Endothelial cell of umbilical vein (primary cell): ENCODE results near the gene CLCN4. TPM values are rescaled to one million over a fixed set of nuclear protein-coding genes. Genes with fewer than 3 reads are reported as not detected.

Experiments used
- BruUV-seq: library from RNA; stranded (reverse); fragments of 400-500 nt; replicated peaks from 2 replicates; lab custom pipeline; 2021; lab: Mats Ljungman, UMichigan
- CTCF ChIA-PET: fragments of 300-600, 350-600 bp; sonication (Branson Sonifier 250); formaldehyde crosslinking; loops from one replicate; lab custom pipeline; 2021; ENCODE audit warnings: antibody characterized with exemption, inconsistent platforms; lab: Charles Lee
- POLR2A ChIA-PET: fragments of 300-600, 350-600 bp; sonication (Branson Sonifier 250); formaldehyde crosslinking; loops from one replicate; lab custom pipeline; 2021; ENCODE audit warnings: antibody characterized with exemption, inconsistent platforms; lab: Charles Lee
- DNase-seq: peaks from one replicate; pipeline ENCODE4 v3.0.0-alpha.2; 2011; ENCODE audit warnings: low read depth, low spot score
- FAIRE-seq: peaks from 2 replicates; lab custom pipeline; 2011; peaks lifted over from hg19 to GRCh38; lab: Jason Lieb, UNC
- H2AFZ ChIP-seq: 2 replicates; pipeline ENCODE4 v1.6.0; 2012; ENCODE audit warnings: low read depth, low read length, control low read depth, inconsistent platforms
- H3K27ac ChIP-seq: 2 replicates; pipeline ENCODE4 v1.5.1; 2011; ENCODE audit warnings: low read depth, mild to moderate bottlenecking, control low read depth, low read length, moderate library complexity; ENCODE audit not compliant: insufficient read depth
- H3K27me3 ChIP-seq, 2 experiments: 2 replicates each; pipeline versions ENCODE4 v1.6.0 to v1.6.1; 2011; ENCODE audit warnings: low read length in 2 of 2, mixed read lengths in 1 of 2; ENCODE audit not compliant: control insufficient read depth in 2 of 2, insufficient read depth in 2 of 2
- H3K36me3 ChIP-seq, 2 experiments: 2 replicates in 1 of 2; 3 replicates in 1 of 2; pipeline ENCODE4 v1.5.1; 2011; ENCODE audit warnings: low read length in 2 of 2, mild to moderate bottlenecking in 1 of 2, moderate library complexity in 1 of 2; ENCODE audit not compliant: control insufficient read depth in 2 of 2, insufficient read depth in 2 of 2; ENCODE audit errors: extremely low read depth in 1 of 2
- H3K4me1 ChIP-seq: 3 replicates; pipeline ENCODE4 v1.5.1; 2011; ENCODE audit warnings: mild to moderate bottlenecking, low read length; ENCODE audit not compliant: control insufficient read depth, insufficient read depth; ENCODE audit errors: extremely low read depth
- H3K4me2 ChIP-seq: 2 replicates; pipeline ENCODE4 v1.6.1; 2011; ENCODE audit warnings: low read length, control low read depth, mixed read lengths; ENCODE audit not compliant: insufficient read depth
- H3K4me3 ChIP-seq, 3 experiments: fragments of 200-600 bp in 1 of 3; sonication (generic), shearing (Covaris generic) in 1 of 3; replicated peaks in 1 of 3; 2 replicates each; pipeline ENCODE4 v1.5.1; 2011 to 2016; ENCODE audit warnings: control low read depth in 3 of 3, low read length in 3 of 3, mild to moderate bottlenecking in 2 of 3, inconsistent platforms in 1 of 3, low read depth in 1 of 3, moderate library complexity in 1 of 3; ENCODE audit not compliant: insufficient read depth in 1 of 3
- H3K79me2 ChIP-seq: 2 replicates; pipeline ENCODE4 v1.6.0; 2012; ENCODE audit warnings: low read length, inconsistent platforms; ENCODE audit not compliant: control insufficient read depth, insufficient read depth
- H3K9ac ChIP-seq: replicated peaks from 2 replicates; pipeline ENCODE3; 2011; ENCODE audit warnings: low read length, control low read depth; ENCODE audit not compliant: insufficient read depth; ENCODE audit errors: extremely low read depth
- H3K9me1 ChIP-seq: replicated peaks from 3 replicates; pipeline ENCODE4 v1.6.0; 2011; ENCODE audit warnings: mild to moderate bottlenecking, low read length; ENCODE audit not compliant: control insufficient read depth, insufficient read depth; ENCODE audit errors: extremely low read depth
- H3K9me3 ChIP-seq: replicated peaks from 2 replicates; pipeline ENCODE4 v1.5.1; 2012; ENCODE audit warnings: low read length, inconsistent platforms; ENCODE audit not compliant: control insufficient read depth, insufficient read depth
- H4K20me1 ChIP-seq: replicated peaks from 2 replicates; pipeline ENCODE3; 2011; ENCODE audit warnings: mild to moderate bottlenecking, low read length; ENCODE audit not compliant: control insufficient read depth, insufficient read depth; ENCODE audit errors: extremely low read depth
- CTCF ChIP-seq, 2 donors: IDR thresholded peaks; 1 replicate in 1 of 2; 2 replicates in 1 of 2; pipeline ENCODE4 v1.5.1; 2011; ENCODE audit warnings: low read length in 2 of 2, mild to moderate bottlenecking in 2 of 2, moderate library complexity in 2 of 2, control low read depth in 1 of 2, inconsistent platforms in 1 of 2, low read depth in 1 of 2; ENCODE audit not compliant: insufficient read depth in 1 of 2; ENCODE audit errors: extremely low read depth in 1 of 2
- EZH2 ChIP-seq: IDR thresholded peaks from 2 replicates; pipeline ENCODE4 v1.6.1; 2012; ENCODE audit warnings: borderline replicate concordance, low read depth, mild to moderate bottlenecking, moderate library complexity, low read length, inconsistent platforms; ENCODE audit not compliant: severe bottlenecking
- FOS ChIP-seq: IDR thresholded peaks from 2 replicates; pipeline ENCODE4 v1.6.1; 2011; ENCODE audit warnings: mild to moderate bottlenecking, low read length, moderate library complexity, borderline replicate concordance; ENCODE audit not compliant: insufficient read depth
- GATA2 ChIP-seq: IDR thresholded peaks from 2 replicates; pipeline ENCODE4 v1.7.0; 2011; ENCODE audit warnings: low read depth, mild to moderate bottlenecking, moderate library complexity, mixed read lengths, low read length; ENCODE audit not compliant: insufficient read length, insufficient read depth
- JUN ChIP-seq: IDR thresholded peaks from 2 replicates; pipeline ENCODE4 v1.6.1; 2011; ENCODE audit warnings: borderline replicate concordance, low read depth; ENCODE audit not compliant: insufficient read length, insufficient read depth
- MAX ChIP-seq: IDR thresholded peaks from 2 replicates; pipeline ENCODE4 v1.6.1; 2011; ENCODE audit not compliant: insufficient read depth, insufficient read length
- MYC ChIP-seq: IDR thresholded peaks from one replicate; pipeline ENCODE4 v1.6.1; 2011; ENCODE audit warnings: mild to moderate bottlenecking, low read depth, low read length
- POLR2A ChIP-seq: IDR thresholded peaks from 2 replicates; pipeline ENCODE4 v1.6.1; 2012; ENCODE audit warnings: low read depth, mild to moderate bottlenecking, control low read depth, low read length
- POLR2AphosphoS5 ChIP-seq: IDR thresholded peaks from 2 replicates; pipeline ENCODE4 v1.6.1; 2012; ENCODE audit warnings: low read depth, mild to moderate bottlenecking, control low read depth, low read length, moderate library complexity; ENCODE audit not compliant: insufficient read depth
- dilution Hi-C: fragments of 300-500 bp; cut with MboI; formaldehyde crosslinking; loops from one replicate; pipeline ENCODE4 v1.15.0; 2019; ENCODE audit warnings: low sequenced_read_pairs; ENCODE audit not compliant: extremely low pct_ligation_motif_present
- intact Hi-C: fragments of 100-400 bp; cut with micrococcal nuclease; formaldehyde crosslinking; loops from one replicate; pipeline ENCODE4 v1.10.0; 2022
- polyA plus RNA-seq, 4 experiments: library from polyadenylated mRNA; depleted of rRNA in 3 of 4; stranded (reverse) in 3 of 4; unstranded in 1 of 4; fragments of >200 nt; gene quantifications; 2 replicates each; pipeline versions ENCODE4 v1.2.1 to v1.2.3, GENCODE V29; 2011 to 2012; ENCODE audit warnings: missing spikeins in 1 of 4
- total RNA-seq: library from RNA; stranded (reverse); gene quantifications from 2 replicates; pipeline ENCODE4 v1.2.3, GENCODE V29; 2021

The CLCN4 gene
- total and polyA plus RNA-seq, 2 donors (not counting 3 experiments of a cell fraction or from before 2014, with no cell fraction given), result 7.6 to 19.8 TPM

DNA sequence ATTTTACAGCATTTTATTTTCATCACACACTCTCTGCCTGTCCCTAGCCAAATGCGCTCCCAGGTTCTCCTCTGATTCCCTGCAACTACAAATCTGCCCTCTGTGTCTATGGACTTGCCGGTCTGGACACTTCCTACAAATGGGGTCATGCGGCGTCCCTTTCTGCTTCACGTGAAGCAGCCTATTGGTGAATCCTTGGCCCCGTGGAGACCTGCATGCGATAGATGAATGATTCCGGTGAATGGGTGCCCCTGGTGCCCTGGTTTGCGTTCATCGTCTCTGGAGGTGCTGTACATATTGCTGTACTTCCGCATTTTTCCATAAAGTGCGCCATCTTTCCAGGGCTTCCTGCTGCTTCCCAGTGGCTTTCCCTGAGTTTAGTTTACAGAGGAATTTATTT lies 27.5 kb upstream of the CLCN4 start:
- intact Hi-C loops, result no loop called here
- H3K9me1 ChIP-seq, result no peaks in the 10 kb centered on the region
- peaks cover under 1 to 23% of the 10 kb centered on the region in 2 experiments for H3K36me3 ChIP-seq
- BruUV-seq, result no TSS peak
- no peak overlapping the region for H2AFZ ChIP-seq
- TF ChIP-seq MYC, result no peak
- TF ChIP-seq CTCF (IDR thresholded peaks at IDR 0.05; ENCODE audit: extremely low read depth in 1 of 2, insufficient read depth in 1 of 2, low read depth in 1 of 2, low read length in 2 of 2), result no peak
- no peak for TF ChIP-seq POLR2A
- no peak for TF ChIP-seq GATA2
- no peak for TF ChIP-seq MAX
- TF ChIP-seq POLR2AphosphoS5, result no peak
- no peak for TF ChIP-seq JUN
- no peak for TF ChIP-seq FOS
- no peak for TF ChIP-seq EZH2
- no peaks in the 10 kb centered on the region for H4K20me1 ChIP-seq
- H3K27me3 ChIP-seq, result no peaks in the 10 kb centered on the region
- DNase-seq, result no peak
- ChIA-PET CTCF (no interaction called here), POLR2A (no interaction called here)
- no peak overlapping the region for H3K4me3 ChIP-seq
- no peak overlapping the region for H3K27ac ChIP-seq
- dilution Hi-C loops, result no loop called here
- no peak overlapping the region for H3K4me2 ChIP-seq
- H3K79me2 ChIP-seq, result no peaks in the 10 kb centered on the region
- FAIRE-seq, result no peak
- no peak overlapping the region for H3K9ac ChIP-seq
- no peaks in the 10 kb centered on the region for H3K9me3 ChIP-seq
- H3K4me1 ChIP-seq, result no peaks in the 10 kb centered on the region
